GM19099 (cell line): Measurements from ENCODE around the gene AVPR1B.

ENCODE experiments used
- POLR2A ChIP-seq: IDR thresholded peaks from 3 replicates; pipeline ENCODE4 v1.6.1; 2011; ENCODE audit warnings: low read depth; ENCODE audit not compliant: insufficient read length; ENCODE audit errors: extremely low read depth

Gene AVPR1B

DNA sequence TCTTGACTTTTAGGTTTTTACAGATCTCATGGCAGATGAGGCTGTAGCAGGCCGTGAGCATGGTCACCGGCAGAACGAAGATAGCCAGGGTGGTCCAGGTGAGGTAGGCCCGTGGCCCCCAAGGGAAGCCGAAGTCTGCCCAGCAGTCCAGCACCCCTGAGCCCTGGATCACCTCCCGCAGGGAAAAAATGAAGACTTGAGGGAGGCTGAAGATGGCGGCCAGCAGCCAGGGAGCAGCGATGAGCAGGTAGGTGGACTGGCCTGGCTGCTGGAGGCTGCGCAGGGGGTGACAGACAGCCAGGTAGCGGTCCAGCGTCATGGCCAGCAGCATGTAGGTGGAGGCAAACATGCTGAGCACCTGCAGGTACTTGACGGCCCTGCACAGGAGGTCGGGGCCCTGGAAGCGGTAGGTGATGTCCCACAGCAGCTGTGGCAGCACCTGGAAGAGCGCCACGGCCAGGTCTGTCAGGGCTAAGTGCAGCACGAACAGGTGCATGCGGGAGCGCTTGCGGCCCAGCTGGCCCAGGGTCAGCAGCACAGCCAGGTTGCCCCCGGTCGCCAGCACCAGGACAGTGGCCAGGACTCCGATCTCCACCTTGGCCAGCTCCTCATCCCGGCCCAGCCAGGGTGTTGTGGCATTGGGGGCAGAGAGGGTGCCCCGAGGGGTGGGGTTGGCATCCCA, 856 bp downstream of the AVPR1B start:
- TF ChIP-seq POLR2A = no peak

DNA sequence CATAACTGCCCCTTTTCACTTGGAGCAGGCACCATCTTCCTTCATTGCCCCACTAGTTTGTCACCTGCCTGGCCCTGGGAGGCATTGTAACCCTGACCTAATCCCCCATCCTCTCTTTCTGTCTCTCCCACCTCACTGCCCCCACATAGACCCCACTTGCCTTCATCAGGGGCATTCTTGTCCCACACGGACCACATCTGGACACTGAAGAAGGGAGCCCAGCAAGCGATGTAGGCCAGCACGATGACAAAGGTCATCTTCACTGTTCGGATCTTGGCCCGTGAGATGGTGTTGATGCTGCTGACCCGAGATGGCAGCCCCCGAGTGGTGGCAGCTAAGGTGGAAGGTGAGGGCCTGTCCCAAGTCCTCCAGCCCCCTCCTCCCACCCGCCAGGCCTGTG, 1.4 kb downstream of the AVPR1B start:
- TF ChIP-seq POLR2A = no peak

DNA sequence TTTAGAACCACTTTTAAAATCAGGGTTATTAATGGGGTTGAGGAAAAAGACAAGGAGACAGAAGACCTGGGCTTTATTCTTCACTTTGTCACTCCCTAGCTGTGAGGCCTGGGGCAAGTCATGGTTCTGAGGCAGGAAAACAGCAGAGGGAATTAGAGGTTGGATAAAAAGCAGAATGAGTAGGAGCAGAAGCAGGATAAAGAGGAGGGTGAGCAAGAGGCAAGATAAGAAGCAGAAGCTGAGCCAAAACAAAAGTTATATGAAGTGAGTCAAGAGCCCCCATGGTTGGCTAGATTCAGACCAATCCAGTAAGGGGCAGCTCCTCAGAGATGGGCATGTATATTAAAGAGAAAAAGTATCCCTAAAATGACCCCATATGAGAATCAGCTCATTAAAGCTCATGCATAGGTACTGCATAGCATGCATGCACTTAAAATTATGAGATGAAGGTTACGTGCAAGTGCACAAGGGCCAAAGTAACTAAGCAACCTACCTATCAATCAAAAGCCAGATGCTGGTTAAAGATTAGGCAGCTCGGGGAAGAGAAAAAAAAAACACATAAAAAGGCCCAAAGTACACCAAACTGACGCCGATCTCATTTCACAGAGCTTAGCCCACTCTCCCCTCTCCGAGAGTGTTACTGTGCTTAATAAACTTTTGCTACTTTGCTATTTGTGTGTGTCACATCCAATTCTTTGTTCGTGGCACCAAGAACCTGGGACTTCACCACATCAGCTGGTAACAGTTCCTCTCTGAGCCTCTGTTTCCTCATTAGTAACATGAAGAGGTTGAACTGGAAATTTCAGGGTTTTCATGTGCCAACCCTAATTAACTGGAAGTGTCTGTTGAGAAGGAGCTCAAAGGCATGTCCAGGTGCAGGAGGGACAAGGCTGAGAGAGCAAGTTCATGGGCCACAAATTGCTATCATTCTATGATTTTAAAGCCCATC, 2.2 kb downstream of the AVPR1B start:
- TF ChIP-seq POLR2A = no peak

DNA sequence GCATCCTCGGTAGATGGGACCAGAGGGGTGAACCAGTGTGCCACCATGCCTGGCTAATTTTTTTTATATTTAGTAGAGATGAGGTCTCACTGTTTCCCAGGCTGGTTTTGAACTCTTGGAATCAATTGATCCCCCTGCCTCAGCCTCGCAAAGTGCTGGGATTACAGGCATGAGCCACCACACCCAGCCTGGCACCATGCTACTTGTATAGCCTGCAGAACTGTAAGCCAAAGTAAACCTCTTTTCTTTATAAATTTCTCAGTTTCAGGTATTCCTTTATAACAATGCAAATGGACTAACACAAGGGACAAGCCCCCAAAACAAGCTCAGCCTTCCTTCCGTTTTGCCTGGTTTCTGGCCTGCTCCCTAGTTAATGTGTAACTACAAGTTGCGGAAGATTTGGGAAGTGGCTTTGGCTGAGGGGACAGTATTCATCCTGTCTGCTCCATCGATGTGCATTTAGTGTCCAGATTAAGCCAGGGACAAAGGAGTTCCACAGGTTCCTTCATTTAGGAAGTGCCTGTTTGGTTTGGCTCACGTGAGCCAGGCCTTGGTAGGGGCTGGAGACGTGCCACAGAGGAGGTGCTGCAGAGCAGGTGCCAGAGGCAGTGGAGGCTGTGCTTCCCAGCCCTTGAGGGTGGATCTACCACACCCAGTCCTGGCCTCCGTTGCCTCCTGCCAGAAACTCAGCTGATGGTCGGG, 4.4 kb downstream of the AVPR1B start:
- no peak for TF ChIP-seq POLR2A

DNA sequence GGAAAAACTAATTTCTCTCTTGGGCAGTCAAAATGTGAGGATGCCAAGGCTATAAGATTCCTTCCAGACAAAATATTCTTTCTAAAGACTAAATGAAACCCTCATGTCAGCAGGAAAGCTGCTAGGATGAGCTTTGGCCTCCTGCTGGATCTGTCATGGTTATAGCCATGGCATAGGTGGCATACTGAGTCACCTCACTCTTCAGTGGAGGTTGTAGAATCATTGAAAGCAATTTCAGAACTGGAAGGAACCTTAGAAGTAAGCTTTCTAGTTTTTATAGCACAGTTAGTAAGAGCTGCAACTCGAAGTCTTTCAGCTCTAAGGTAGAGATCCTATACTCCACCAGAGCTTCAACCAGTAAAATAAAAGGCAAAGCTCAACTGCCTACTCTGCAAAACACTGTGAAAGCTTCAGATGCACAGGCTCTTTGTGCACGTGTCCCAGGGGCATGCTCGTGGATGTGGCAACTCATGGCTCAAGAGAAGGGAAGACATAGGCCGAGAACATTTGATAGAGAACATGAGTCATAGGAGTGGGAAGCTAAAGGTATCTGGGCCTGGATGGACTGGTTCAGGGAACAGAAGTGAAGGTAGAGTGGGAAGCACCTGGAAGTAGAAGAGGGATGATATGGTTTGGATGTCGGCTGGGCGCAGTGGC, 5.8 kb downstream of the AVPR1B start:
- no peak for TF ChIP-seq POLR2A

DNA sequence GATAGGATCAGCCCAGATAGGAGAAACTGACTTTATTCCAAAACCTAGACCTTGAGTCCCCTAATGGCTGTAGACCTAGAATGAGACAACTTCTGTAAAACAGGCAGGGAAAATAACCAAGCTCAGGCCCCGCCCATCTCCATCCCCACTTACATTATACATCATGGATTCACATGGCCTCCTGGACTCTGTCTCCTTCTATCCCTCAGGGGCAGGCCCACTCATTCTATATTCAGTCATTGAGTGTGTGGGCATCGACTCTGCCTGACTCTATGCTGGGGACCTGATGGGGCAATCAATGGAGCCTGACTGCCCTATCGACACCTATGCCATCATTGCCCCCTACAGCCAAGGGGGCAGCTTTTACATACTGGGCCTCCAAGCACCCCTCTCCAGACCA, 6.4 kb downstream of the AVPR1B start:
- TF ChIP-seq POLR2A = no peak

DNA sequence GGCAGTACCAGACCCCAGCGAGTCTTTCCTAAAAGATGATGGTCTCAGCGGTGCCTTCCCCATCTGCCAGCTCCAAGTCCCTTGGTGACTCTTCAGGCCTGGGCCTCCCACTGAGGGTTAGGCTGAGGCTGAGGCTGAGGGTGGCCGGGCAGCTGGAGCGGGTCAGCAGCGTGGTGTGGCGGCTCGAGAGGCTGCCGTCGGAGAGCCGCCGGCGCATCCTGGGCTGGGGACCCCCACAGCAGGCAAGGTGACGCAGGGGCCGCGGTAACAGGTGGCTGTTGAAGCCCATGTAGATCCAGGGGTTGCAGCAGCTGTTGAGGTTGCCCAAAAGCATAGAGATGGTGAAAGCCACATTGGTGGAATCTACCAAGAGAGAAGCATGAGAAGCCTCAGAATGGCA, 7.0 kb downstream of the AVPR1B start:
- TF ChIP-seq POLR2A = no peak

DNA sequence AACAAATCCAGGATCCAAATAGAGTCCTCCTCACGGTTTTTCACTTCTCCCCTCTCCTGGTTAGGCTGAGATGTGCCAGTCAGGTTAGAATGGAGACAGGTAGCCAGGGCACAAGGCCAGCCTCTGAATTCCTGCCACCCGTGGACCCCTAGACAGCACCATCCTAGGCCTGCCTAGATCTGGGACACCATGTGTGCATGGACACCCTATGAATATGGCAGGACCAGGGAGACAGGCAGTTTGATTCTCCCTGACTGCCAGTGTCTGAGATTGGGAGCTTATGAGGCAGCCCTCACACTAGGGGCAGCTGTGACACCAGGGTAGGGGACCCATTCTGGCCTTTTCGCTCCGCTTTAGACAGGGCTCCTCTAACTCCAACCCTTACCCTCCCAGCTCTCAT, 7.5 kb downstream of the AVPR1B start:
- no peak for TF ChIP-seq POLR2A

DNA sequence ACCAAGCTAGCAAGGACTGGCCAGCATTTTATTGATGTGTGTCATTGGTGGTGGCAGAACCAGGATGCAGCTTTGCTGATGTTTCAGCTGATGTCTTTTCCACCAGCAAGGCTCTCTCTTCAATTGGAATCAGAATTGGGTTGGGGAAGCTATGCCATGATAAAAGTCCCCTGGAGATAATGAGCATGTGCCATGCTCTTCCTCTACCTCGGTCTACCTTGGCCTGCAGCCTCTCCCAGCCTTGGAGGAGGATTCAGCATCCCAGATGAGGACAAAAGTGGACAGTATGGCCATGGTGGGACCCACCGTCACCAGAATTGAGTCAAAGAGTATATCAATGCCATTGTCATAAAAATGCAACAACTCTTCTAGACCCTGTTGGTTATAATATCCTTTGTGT, 8.6 kb downstream of the AVPR1B start:
- no peak for TF ChIP-seq POLR2A

DNA sequence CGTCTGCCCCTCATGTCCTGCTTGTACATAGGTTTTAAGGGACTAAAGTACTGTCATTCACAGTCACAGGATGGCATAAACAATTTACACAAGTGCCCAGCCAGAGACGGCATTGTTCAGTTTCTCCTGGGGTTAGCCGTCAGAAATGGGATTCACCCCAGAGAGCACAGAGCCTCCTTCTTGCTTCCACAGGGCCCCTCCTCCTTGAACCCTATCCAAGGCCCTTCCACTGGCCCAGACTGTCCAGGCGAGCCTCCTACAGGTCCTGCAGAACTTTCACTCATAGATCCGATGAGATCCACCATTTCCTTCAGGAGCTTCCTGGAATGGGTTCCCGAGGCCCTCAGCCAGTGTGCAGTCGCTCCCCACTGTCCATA, 10.0 kb downstream of the AVPR1B start:
- TF ChIP-seq POLR2A = no peak

DNA sequence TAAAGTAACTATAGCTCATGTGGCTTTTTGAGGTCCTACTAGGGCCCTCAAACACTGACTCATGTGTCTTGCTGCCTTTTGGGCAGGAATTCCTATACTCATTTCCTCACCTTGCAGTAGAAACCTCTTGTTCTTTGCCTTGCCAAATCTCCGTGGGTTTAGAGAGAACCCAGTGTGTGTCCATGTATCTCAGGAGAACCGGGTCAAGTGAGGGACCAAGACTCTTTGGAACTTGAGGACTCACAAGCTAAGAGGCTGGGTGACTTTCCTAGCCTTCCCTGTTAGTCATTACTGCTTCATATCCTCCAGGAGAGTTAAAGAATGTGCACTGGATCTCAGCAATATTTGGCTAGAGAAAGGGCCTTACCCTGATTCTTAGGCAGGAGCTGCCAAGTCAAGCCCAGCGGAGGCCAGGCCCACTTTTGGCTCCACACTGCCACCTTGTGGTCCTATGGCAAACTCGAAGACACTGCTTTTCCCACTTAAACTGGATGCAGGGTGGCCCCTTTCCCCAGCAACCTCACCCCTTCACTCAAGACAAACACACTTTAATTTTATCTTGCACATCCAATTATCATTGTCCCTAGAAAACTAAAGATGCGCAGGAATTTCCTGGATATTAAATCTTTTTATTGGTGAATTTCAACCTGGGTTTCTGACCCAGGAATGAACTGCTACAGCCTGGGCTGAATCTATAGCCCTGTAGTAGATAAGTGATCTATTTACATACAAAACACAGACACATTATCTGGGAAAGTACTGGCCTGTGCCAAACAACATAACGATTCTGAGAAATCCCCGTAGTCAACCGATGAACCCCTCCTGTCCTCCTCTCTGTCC, 10.6 kb downstream of the AVPR1B start:
- TF ChIP-seq POLR2A = no peak

DNA sequence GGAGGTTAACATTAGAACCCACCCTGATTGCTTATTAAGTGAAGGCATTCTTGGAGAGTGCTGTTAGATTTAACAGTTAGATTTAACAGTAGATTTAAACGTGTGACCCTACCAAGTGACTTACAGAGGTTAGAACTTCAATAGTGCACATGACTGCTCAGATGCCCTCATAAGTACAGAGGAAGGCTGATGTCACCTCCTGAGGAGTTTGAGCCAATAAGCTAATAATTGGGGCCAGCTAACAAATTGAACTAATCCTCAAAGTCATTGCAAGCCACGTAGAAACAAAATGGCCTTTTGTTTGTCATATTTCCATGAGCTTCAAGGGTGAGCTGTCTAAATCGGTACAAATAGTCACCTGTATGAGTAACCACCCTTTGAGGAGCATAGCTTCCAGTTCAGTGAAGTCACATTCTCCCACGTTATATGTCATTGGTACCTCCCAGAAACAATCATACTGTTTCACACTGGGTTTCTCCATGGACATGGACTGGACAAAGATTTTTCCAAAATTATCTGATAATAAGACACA, 11.7 kb downstream of the AVPR1B start:
- TF ChIP-seq POLR2A = no peak

DNA sequence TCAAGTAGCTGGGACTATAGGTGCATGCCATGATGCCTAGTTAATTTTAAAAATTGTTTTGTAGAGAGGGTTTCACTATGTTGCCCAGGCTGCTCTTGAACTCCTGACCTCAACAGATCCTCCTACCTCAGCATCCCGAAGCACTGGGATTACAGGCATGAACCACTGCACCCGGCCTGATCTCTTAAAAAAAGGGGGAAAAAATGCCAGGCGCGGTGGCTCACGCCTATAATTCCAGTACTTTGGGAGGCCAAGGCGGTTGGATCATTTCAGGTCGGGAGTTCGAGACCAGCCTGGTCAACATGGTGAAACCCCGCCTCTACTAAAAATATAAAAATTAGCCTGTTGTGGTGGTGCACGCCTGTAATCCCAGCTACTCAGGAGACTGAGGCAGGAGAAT, 13.2 kb downstream of the AVPR1B start:
- TF ChIP-seq POLR2A = no peak
